MM.1S (cell line): ENCODE results near the gene KRTAP10-4.
"Not testable (repeated sequence)": the region's sequence is repeated elsewhere in the genome, so short reads cannot be mapped to it uniquely, and the experiment has no call there.

Experiments
- DNase-seq: peaks from one replicate; pipeline ENCODE4 v3.0.0-alpha.2; 2015
- H2AFZ ChIP-seq: fragments of 300-600 bp; sonication (generic); 2 replicates; pipeline ENCODE4 v1.6.0; 2016; ENCODE audit warnings: antibody characterized with exemption, low read length
- H3F3A ChIP-seq: fragments of 300-600 bp; sonication (generic); 2 replicates; pipeline ENCODE4 v1.6.1; 2016; ENCODE audit warnings: mild to moderate bottlenecking, antibody characterized with exemption, low read length, moderate library complexity, mixed read lengths; ENCODE audit not compliant: insufficient read depth
- H3K27ac ChIP-seq: fragments of 300-600 bp; sonication (generic); 2 replicates; pipeline ENCODE4 v1.5.1; 2016; ENCODE audit warnings: mild to moderate bottlenecking, low read length
- H3K27me3 ChIP-seq: fragments of 300-600 bp; sonication (generic); replicated peaks from 2 replicates; pipeline ENCODE4 v1.6.0; 2016; ENCODE audit warnings: low read length; ENCODE audit not compliant: insufficient read depth
- H3K36me3 ChIP-seq: fragments of 300-600 bp; sonication (generic); replicated peaks from 2 replicates; pipeline ENCODE4 v1.6.1; 2016; ENCODE audit warnings: mild to moderate bottlenecking, low read length, mixed read lengths; ENCODE audit not compliant: insufficient read depth
- H3K4me1 ChIP-seq: fragments of 300-600 bp; sonication (generic); 2 replicates; pipeline ENCODE4 v1.6.1; 2016; ENCODE audit warnings: low read length, mixed read lengths
- H3K4me2 ChIP-seq: fragments of 300-600 bp; sonication (generic); 2 replicates; pipeline ENCODE4 v1.6.0; 2016; ENCODE audit warnings: low read depth, low read length
- H3K4me3 ChIP-seq: fragments of 300-600 bp; sonication (generic); 2 replicates; pipeline ENCODE4 v1.5.1; 2016; ENCODE audit warnings: low read length, mixed read lengths
- H3K79me2 ChIP-seq: fragments of 300-600 bp; sonication (generic); 2 replicates; pipeline ENCODE4 v1.6.1; 2016; ENCODE audit warnings: mixed run types, low read length, mixed read lengths
- H3K9ac ChIP-seq: fragments of 300-600 bp; sonication (generic); 2 replicates; pipeline ENCODE4 v1.6.1; 2016; ENCODE audit warnings: low read length, mixed read lengths
- H3K9me2 ChIP-seq: fragments of 300-600 bp; sonication (generic); replicated peaks from 2 replicates; pipeline ENCODE4 v1.6.1; 2016; ENCODE audit warnings: mild to moderate bottlenecking, low read length, mixed read lengths; ENCODE audit not compliant: insufficient read depth
- H3K9me3 ChIP-seq: fragments of 300-600 bp; sonication (generic); replicated peaks from 2 replicates; pipeline ENCODE4 v1.6.1; 2016; ENCODE audit warnings: mild to moderate bottlenecking, low read length, mixed read lengths; ENCODE audit not compliant: insufficient read depth
- H4K20me1 ChIP-seq: fragments of 300-600 bp; sonication (generic); 2 replicates; pipeline ENCODE4 v1.6.1; 2016; ENCODE audit warnings: mild to moderate bottlenecking, low read length, moderate library complexity, mixed read lengths; ENCODE audit not compliant: insufficient read depth
- CTCF ChIP-seq: fragments of 300-600 bp; sonication (generic); IDR thresholded peaks from 2 replicates; pipeline ENCODE4 v1.5.1; 2016; ENCODE audit warnings: antibody characterized with exemption, low read length, mixed read lengths
- EZH2 ChIP-seq: fragments of 300-600 bp; sonication (generic); optimal IDR thresholded peaks from 2 replicates; pipeline ENCODE3; 2017; ENCODE audit warnings: low read depth, mild to moderate bottlenecking, antibody characterized with exemption, low read length, mixed read lengths
- EZH2phosphoT487 ChIP-seq: fragments of 300-600 bp; sonication (generic); IDR thresholded peaks from 2 replicates; pipeline ENCODE4 v1.6.1; 2018; ENCODE audit warnings: antibody characterized with exemption, low read length

KRTAP10-4 gene

GRCh38 chr21:44555200-44555875, 18.2 kb upstream of the KRTAP10-4 start:
- Histone ChIP-seq H3K4me2 (no peak overlapping the region), H3K27ac (no peak overlapping the region), H3K79me2 (no peaks in the 10 kb centered on the region), H2AFZ (no peak overlapping the region), H3K4me3 (no peak overlapping the region), H3F3A (no peaks in the 10 kb centered on the region), H3K9me2 (no peaks in the 10 kb centered on the region), H3K9me3 (no peaks in the 10 kb centered on the region), H3K36me3 (no peaks in the 10 kb centered on the region), H3K4me1 (no peaks in the 10 kb centered on the region), H3K27me3 (peaks cover 98% of the 10 kb centered on the region), H3K9ac (no peak overlapping the region), H4K20me1 (no peaks in the 10 kb centered on the region)
- no peak for DNase-seq
- no peak for TF ChIP-seq EZH2phosphoT487
- no peak for TF ChIP-seq EZH2
- no peak for TF ChIP-seq CTCF

GRCh38 chr21:44556879-44557278, 16.6 kb upstream of the KRTAP10-4 start:
- Histone ChIP-seq H3K4me3 (no peak overlapping the region), H4K20me1 (no peaks in the 10 kb centered on the region), H3K4me1 (no peaks in the 10 kb centered on the region), H3K27me3 (peaks cover 93% of the 10 kb centered on the region), H3K9me3 (no peaks in the 10 kb centered on the region), H3K27ac (no peak overlapping the region), H3K4me2 (no peak overlapping the region), H3K36me3 (no peaks in the 10 kb centered on the region), H3K9me2 (no peaks in the 10 kb centered on the region), H3F3A (no peaks in the 10 kb centered on the region), H2AFZ (no peak overlapping the region), H3K79me2 (no peaks in the 10 kb centered on the region), H3K9ac (no peak overlapping the region)
- DNase-seq, result no peak
- no peak for TF ChIP-seq CTCF
- TF ChIP-seq EZH2, result peak; percentile 75

GRCh38 chr21:44557491-44558328, 15.8 kb upstream of the KRTAP10-4 start:
- TF ChIP-seq CTCF, result no peak
- no peak for TF ChIP-seq EZH2phosphoT487
- no peak for TF ChIP-seq EZH2
- H3K9ac ChIP-seq, result no peak overlapping the region
- H3K27me3 ChIP-seq, result peaks cover 92% of the 10 kb centered on the region
- no peak overlapping the region for H2AFZ ChIP-seq
- H3K9me2 ChIP-seq, result no peaks in the 10 kb centered on the region
- H3K36me3 ChIP-seq, result no peaks in the 10 kb centered on the region
- H3K4me2 ChIP-seq, result no peak overlapping the region
- no peak overlapping the region for H3K4me3 ChIP-seq
- no peak overlapping the region for H3K27ac ChIP-seq
- H3K9me3 ChIP-seq, result no peaks in the 10 kb centered on the region
- DNase-seq, result no peak
- H3K79me2 ChIP-seq, result no peaks in the 10 kb centered on the region
- H3K4me1 ChIP-seq, result no peaks in the 10 kb centered on the region
- no peaks in the 10 kb centered on the region for H3F3A ChIP-seq
- no peaks in the 10 kb centered on the region for H4K20me1 ChIP-seq

- not testable (repeated sequence) for H3K4me1 ChIP-seq, H3K9me3 ChIP-seq, H3K9me2 ChIP-seq, H3F3A ChIP-seq, H3K4me2 ChIP-seq, H3K79me2 ChIP-seq, DNase-seq, H4K20me1 ChIP-seq, H3K4me3 ChIP-seq, H3K9ac ChIP-seq, H2AFZ ChIP-seq, H3K36me3 ChIP-seq, H3K27ac ChIP-seq
- peaks cover 92% of the 10 kb centered on the region for H3K27me3 ChIP-seq
These were observed 15.2 kb upstream of the KRTAP10-4 start for GRCh38 chr21:44558329-44558675.
